H1 (cell line): ENCODE measurements around the gene ZSCAN10. TPM values are rescaled to one million over a fixed set of nuclear protein-coding genes. Genes with fewer than 3 reads are reported as not detected.
A peak's percentile ranks its signal among the peaks of the same experiment; 100 is the strongest.

ENCODE experiments used
- BCL11A ChIP-seq, 2 experiments: IDR thresholded peaks; one replicate each; pipeline ENCODE4 v1.6.1; 2011; ENCODE audit warnings: low read depth in 2 of 2, low read length in 2 of 2, mild to moderate bottlenecking in 2 of 2
- E2F6 ChIP-seq: IDR thresholded peaks from 2 replicates; pipeline ENCODE4 v1.6.1; 2012; ENCODE audit warnings: inconsistent platforms
- NANOG ChIP-seq: IDR thresholded peaks from 2 replicates; pipeline ENCODE4 v1.6.1; 2011; ENCODE audit warnings: low read length, low read depth, mild to moderate bottlenecking, inconsistent platforms; ENCODE audit not compliant: insufficient read depth, poor library complexity, severe bottlenecking
- SAP30 ChIP-seq: fragments of 300-600 bp; sonication (generic); IDR thresholded peaks from 2 replicates; pipeline ENCODE4 v1.7.1; 2012; ENCODE audit warnings: low read length, moderate library complexity, mild to moderate bottlenecking, inconsistent platforms; ENCODE audit not compliant: insufficient read depth, insufficient replicate concordance
- USF2 ChIP-seq: IDR thresholded peaks from 2 replicates; pipeline ENCODE4 v1.6.1; 2011; ENCODE audit warnings: low read length, improper control_type of control experiment
- polyA plus RNA-seq, 7 experiments: library from polyadenylated mRNA; depleted of rRNA in 3 of 7; stranded (reverse) in 5 of 7; unstranded in 2 of 7; fragments of >200 nt in 5 of 7; fragments of 200-250 nt in 2 of 7; gene quantifications; 1 replicate in 5 of 7; 2 replicates in 1 of 7; 4 replicates in 1 of 7; pipeline versions ENCODE4 v1.2.1 to v1.2.3, GENCODE V29; 2011 to 2013; ENCODE audit warnings: missing spikeins in 2 of 7, mixed read lengths in 2 of 7
- total RNA-seq: library from RNA; stranded (reverse); fragmentation: NEBNext Ultra II Directional; extraction: Animal tissue kit (Norgen Biotek cat#: 25700); gene quantifications from 2 replicates; pipeline ENCODE4 v1.2.1, GENCODE V29; 2021

The ZSCAN10 gene
- total and polyA plus RNA-seq, 2 of the 8 experiments (the other 6 are each of a cell fraction or from before 2014, with no cell fraction given): 209 to 314 TPM

- TF ChIP-seq NANOG: no peak
- no peak for TF ChIP-seq BCL11A (IDR thresholded peaks at IDR 0.05; ENCODE audit: low read depth in 2 of 2, low read length in 2 of 2)
- peak; percentile 77 for TF ChIP-seq SAP30
- TF ChIP-seq USF2: peak; percentile 28; the same call in 1 of the 2 replicates
- peak; percentile 55; the same call in 1 of the 2 replicates for TF ChIP-seq E2F6
Measured at GRCh38 chr16:3098459-3099394, at the start of gene ZSCAN10 (continued).
